ENCODE results near the gene TBX1.
"Not testable (repeated sequence)": the region's sequence is repeated elsewhere in the genome, so short reads cannot be mapped to it uniquely, and the experiment has no call there.

Gene TBX1

GRCh38 chr22:19724927-19725661 is 35.5 kb upstream of the TBX1 start:
- H3K4me1 ChIP-seq = peaks cover 15 to 34% (median 18%) of the 10 kb centered on the region in 10 experiments; a peak in 18 of 20 replicates
- H4K20me1 ChIP-seq = peaks cover 0 to 67% (median 44%) of the 10 kb centered on the region in 11 experiments; a peak in 18 of 22 replicates
- no peaks in the 10 kb centered on the region for H3K9me3 ChIP-seq (replicated peaks in 1 of 11)
- TF ChIP-seq Cebpa-rat (IDR thresholded peaks at IDR 0.05) = no peak
- H3K27ac ChIP-seq = no peak overlapping the region
- peaks cover 40 to 74% (median 53%) of the 10 kb centered on the region in 11 experiments for H3K27me3 ChIP-seq
- H3K9ac ChIP-seq = no peak overlapping the region
- no peak overlapping the region for H3K4me2 ChIP-seq
- H3K36me3 ChIP-seq = peaks cover 0 to 31% (median 17%) of the 10 kb centered on the region in 11 experiments; a peak in 9 of 22 replicates
- no peak overlapping the region for H3K4me3 ChIP-seq

- H3K4me2 ChIP-seq; H3K9me3 ChIP-seq (replicated peaks in 1 of 11); H3K9ac ChIP-seq; H3K27ac ChIP-seq; H3K4me3 ChIP-seq: not testable (repeated sequence)
- H3K4me1 ChIP-seq = peaks cover 15 to 36% (median 19%) of the 10 kb centered on the region in 10 experiments; a peak in 18 of 20 replicates
- peaks cover 0 to 19% (median 10%) of the 10 kb centered on the region in 11 experiments; a peak in 9 of 22 replicates for H3K36me3 ChIP-seq
- H3K27me3 ChIP-seq = peaks cover 40 to 70% (median 53%) of the 10 kb centered on the region in 11 experiments
- peaks cover 0 to 56% (median 33%) of the 10 kb centered on the region in 11 experiments; a peak in 18 of 22 replicates for H4K20me1 ChIP-seq
These were observed 34.4 kb upstream of the TBX1 start for GRCh38 chr22:19726064-19726788.

- Histone ChIP-seq H4K20me1 (peaks cover 0 to 56% (median 25%) of the 10 kb centered on the region in 11 experiments; a peak in 18 of 22 replicates), H3K4me2 (no peak overlapping the region)
- no peak for TF ChIP-seq Cebpa-rat (IDR thresholded peaks at IDR 0.05)
These were observed 33.0 kb upstream of the TBX1 start for GRCh38 chr22:19727310-19728150.

GRCh38 chr22:19728271-19728670 is 32.3 kb upstream of the TBX1 start:
- peak overlapping the region in 1 of 11 experiments; percentile 15; a peak in 2 of 22 replicates for H3K4me2 ChIP-seq
- no peak overlapping the region for H3K4me3 ChIP-seq
- H3K9ac ChIP-seq = peak overlapping the region in 1 of 11 experiments; percentile 41; a peak in 1 of 22 replicates
- peaks cover 28 to 52% (median 41%) of the 10 kb centered on the region in 11 experiments for H3K27me3 ChIP-seq
- no peaks in the 10 kb centered on the region; a peak in 1 of 22 replicates for H3K36me3 ChIP-seq
- no peaks in the 10 kb centered on the region for H3K9me3 ChIP-seq (replicated peaks in 1 of 11)
- H3K27ac ChIP-seq = no peak overlapping the region
- peaks cover 8 to 27% (median 13%) of the 10 kb centered on the region in 10 experiments; a peak in 17 of 20 replicates for H3K4me1 ChIP-seq
- no peak for TF ChIP-seq Cebpa-rat (IDR thresholded peaks at IDR 0.05)
- peaks cover 0 to 51% (median 18%) of the 10 kb centered on the region in 11 experiments; a peak in 18 of 22 replicates for H4K20me1 ChIP-seq

More at GRCh38 chr22:19727310-19728150, 33.0 kb upstream of the TBX1 start:
- H3K36me3 ChIP-seq = peaks cover 0 to 7% (median 1%) of the 10 kb centered on the region in 11 experiments; a peak in 5 of 22 replicates
- H3K4me3 ChIP-seq = no peak overlapping the region
- no peak overlapping the region for H3K27ac ChIP-seq
- H3K4me1 ChIP-seq = peaks cover 15 to 33% (median 19%) of the 10 kb centered on the region in 10 experiments; a peak in 18 of 20 replicates
- H3K9me3 ChIP-seq (replicated peaks in 1 of 11) = no peaks in the 10 kb centered on the region
- H3K9ac ChIP-seq = no peak overlapping the region
- H3K27me3 ChIP-seq = peaks cover 36 to 59% (median 48%) of the 10 kb centered on the region in 11 experiments

GRCh38 chr22:19728836-19729235 is 31.7 kb upstream of the TBX1 start:
- TF ChIP-seq Cebpa-rat (IDR thresholded peaks at IDR 0.05) = no peak
- peaks cover 23 to 46% (median 35%) of the 10 kb centered on the region in 11 experiments for H3K27me3 ChIP-seq
- no peaks in the 10 kb centered on the region for H3K9me3 ChIP-seq (replicated peaks in 1 of 11)
- H3K4me3 ChIP-seq = no peak overlapping the region
- H3K9ac ChIP-seq = peak overlapping the region in 1 of 11 experiments; percentile 41; a peak in 2 of 22 replicates
- peaks cover 3 to 21% (median 8%) of the 10 kb centered on the region in 10 experiments; a peak in 14 of 20 replicates for H3K4me1 ChIP-seq
- peaks cover 0 to 48% (median 12%) of the 10 kb centered on the region in 11 experiments; a peak in 18 of 22 replicates for H4K20me1 ChIP-seq
- H3K27ac ChIP-seq = no peak overlapping the region
- H3K4me2 ChIP-seq = peak overlapping the region in 1 of 11 experiments; percentile 15; a peak in 3 of 22 replicates
- no peaks in the 10 kb centered on the region for H3K36me3 ChIP-seq

- H3K36me3 ChIP-seq = no peaks in the 10 kb centered on the region
- H3K4me2 ChIP-seq = no peak overlapping the region
- H3K9me3 ChIP-seq (replicated peaks in 1 of 11) = no peaks in the 10 kb centered on the region
- no peak overlapping the region for H3K27ac ChIP-seq
- peaks cover 16 to 39% (median 28%) of the 10 kb centered on the region in 11 experiments for H3K27me3 ChIP-seq
- no peak for TF ChIP-seq Cebpa-rat (IDR thresholded peaks at IDR 0.05)
- peaks cover 0 to 46% (median 6%) of the 10 kb centered on the region in 11 experiments; a peak in 16 of 22 replicates for H4K20me1 ChIP-seq
- peak overlapping the region in 2 of 11 experiments; percentile 15 to 68; a peak in 2 of 22 replicates for H3K9ac ChIP-seq
- H3K4me3 ChIP-seq = no peak overlapping the region
- peaks cover 0 to 17% (median 2%) of the 10 kb centered on the region in 10 experiments; a peak in 7 of 20 replicates for H3K4me1 ChIP-seq
These were observed 31.1 kb upstream of the TBX1 start for GRCh38 chr22:19729507-19729906.

GRCh38 chr22:19730198-19730597 is 30.4 kb upstream of the TBX1 start:
- peak overlapping the region; percentile 79 to 92 (median 84); a peak in 13 of 22 replicates for H3K4me2 ChIP-seq
- H4K20me1 ChIP-seq = peaks cover 0 to 46% (median 0%) of the 10 kb centered on the region in 11 experiments; a peak in 7 of 22 replicates
- H3K36me3 ChIP-seq = no peaks in the 10 kb centered on the region
- H3K4me1 ChIP-seq = peaks cover 0 to 17% (median 2%) of the 10 kb centered on the region in 10 experiments; a peak in 6 of 20 replicates
- H3K9ac ChIP-seq = peak overlapping the region in 9 of 11 experiments; percentile 6 to 68 (median 53); a peak in 12 of 22 replicates
- H3K9me3 ChIP-seq (replicated peaks in 1 of 11) = no peaks in the 10 kb centered on the region
- no peak overlapping the region for H3K4me3 ChIP-seq
- TF ChIP-seq Cebpa-rat (IDR thresholded peaks at IDR 0.05) = no peak
- H3K27ac ChIP-seq = no peak overlapping the region; a peak in 1 of 22 replicates
- peaks cover 9 to 32% (median 21%) of the 10 kb centered on the region in 11 experiments for H3K27me3 ChIP-seq

All from BLaER1 treated with 17β-estradiol and CSF1 and Interleukin-3, amounts not matched to agents 10 nM and 100 nM (cell line).